Measurements from ENCODE around the gene NUP85.

DNA sequence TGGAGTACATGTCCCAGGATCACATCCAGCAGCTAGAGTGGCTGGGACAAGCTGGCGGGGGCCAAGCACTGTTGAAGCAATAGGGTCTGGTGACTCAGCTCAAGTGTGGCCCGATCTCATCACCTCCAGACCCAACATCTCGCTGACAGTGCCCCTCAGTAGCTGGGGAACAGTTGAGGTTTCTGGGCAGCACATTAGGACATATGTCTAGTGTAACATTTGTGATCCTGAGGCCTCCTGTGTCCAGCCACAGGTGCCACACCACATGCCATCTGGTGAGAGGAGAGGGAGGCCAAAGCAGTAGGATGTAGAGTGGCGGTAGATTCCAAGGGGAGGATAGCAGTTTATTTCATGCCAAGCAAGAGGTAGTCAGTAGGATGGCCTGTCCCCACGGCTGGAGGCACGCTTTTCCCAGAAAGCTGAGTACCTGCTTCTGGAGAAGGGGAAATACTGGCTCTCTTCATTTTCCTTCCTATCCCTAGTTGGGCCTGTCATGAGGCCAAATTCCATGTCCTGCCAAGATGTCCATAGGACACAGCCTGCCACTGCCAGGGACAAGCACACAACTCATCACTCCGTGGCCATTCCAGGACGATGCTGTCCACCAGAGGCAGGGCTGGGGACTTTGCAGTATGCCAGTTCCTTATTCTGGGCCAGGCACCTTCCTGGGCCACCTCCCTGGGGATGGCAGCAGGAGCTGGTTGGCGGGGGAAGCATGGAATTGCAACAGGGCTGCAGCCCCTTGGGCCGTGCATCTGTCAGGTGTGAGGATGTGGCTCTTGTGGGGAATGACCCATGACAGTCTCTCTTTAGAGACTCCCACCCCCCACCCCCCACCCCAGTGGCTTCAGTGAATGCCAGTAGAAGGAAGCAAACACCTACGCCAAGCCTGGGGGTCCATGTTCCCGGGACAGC, 31.9 kb downstream of the NUP85 start:
- TF ChIP-seq CTCF (conservative IDR thresholded peaks at IDR 0.05; ENCODE audit: low read length) (no peak), EZH2phosphoT487 (IDR thresholded peaks at IDR 0.05; ENCODE audit: borderline replicate concordance, low read depth, low read length) (no peak)
